CD4-positive, alpha-beta T cell treated with Interleukin-6 at 100 ng/mL for 8 hours (primary cell): ENCODE data around the gene TFDP3.

Experiments used
- DNase-seq: peaks from one replicate; pipeline ENCODE4 v3.0.0-alpha.2; 2020; ENCODE audit warnings: mixed read lengths, low spot score

TFDP3 gene

DNA sequence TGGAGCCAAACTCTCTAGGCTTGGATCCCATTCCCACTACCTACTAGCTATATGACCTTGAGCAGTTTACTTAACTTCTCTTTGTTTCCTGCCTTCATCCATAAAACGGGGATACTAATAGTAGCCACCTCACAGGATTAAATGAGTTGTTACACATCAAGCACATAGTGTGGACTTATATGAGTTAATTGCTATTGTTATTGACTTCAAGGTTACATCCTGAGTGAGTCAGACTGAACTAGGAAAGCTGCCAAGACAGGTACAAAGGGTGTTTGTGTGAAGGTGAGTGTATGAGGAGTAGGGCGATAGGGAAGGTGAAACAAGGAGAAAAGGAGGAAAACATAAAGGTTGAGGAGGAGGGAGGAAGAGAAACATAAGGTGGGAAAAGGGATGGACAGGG lies 32.2 kb downstream of the TFDP3 start:
- no peak for DNase-seq

DNA sequence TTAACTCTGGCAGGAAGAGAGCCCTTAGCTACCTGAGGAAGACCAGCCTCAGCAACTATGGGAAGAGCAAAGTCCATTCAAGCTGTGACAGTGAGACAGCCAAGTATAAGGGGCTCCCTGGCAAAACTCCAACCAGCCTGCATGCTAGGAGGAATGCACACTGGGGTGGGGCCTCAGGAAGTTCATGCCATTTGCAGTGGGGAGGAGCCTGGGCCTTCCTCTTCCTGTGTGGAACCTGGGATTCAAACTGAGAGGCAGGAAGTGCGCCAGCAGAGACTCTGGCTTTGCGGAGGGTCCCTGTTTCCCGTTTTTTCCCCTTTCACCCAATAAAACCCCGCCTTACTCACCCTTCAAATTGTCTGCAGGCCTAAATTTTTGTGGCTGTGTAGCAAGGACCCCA lies 33.0 kb downstream of the TFDP3 start:
- no peak for DNase-seq

DNA sequence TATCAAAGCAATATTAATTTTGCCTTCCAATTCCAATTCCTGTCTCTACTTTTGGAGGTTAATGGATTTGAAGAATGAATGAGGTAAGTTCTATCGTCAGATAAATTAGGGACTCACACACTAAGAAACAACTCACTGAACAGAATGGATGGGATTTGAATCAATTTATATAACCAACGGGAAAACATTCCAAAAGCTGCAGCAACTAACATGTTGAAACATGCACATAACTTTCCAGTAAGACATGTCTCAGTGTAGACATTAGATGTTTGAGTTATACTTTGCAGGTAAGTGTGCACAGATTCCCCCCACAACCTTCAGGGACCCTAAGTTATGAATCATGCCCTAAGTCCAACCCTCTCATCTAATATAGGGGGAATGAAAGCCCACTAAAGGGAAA lies 34.3 kb downstream of the TFDP3 start:
- no peak for DNase-seq

DNA sequence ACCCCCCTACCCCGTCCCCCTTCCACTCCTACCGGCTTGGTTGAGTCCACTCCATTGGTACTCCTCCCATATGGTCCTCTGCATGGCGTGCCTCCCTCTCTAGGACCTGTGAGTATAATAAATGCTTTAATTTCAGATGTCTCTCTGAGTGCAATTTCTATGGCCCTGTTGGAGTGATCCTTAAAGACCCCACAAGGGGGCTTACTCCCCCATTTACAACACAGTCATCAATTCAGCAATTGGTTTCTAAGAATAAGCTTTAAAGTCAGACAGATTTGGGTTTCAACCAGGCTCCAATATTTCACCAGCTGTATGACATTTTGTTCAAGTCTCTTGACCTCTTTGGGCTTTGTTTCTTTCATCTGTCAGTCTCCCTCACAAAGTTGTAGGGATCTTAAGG lies 38.7 kb downstream of the TFDP3 start:
- DNase-seq, result no peak

DNA sequence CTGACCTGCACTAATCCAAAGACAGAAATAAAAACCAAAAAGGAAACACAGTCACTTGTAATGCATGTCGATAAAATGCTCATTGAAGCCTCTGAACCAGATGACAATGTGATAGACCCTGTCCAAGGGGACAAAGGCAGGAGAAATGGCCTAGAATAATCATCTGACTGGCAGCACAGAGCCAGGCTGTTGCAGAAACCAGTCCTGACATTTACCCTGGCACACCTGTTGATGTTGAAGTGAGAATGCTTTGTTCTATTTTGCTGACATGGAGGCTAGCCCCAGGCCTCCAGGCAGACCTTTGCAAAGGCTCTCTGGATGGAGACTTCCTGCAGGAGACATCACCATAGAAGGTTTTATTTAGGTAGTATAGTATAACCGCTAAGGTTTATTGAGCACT lies 41.0 kb downstream of the TFDP3 start:
- no peak for DNase-seq

DNA sequence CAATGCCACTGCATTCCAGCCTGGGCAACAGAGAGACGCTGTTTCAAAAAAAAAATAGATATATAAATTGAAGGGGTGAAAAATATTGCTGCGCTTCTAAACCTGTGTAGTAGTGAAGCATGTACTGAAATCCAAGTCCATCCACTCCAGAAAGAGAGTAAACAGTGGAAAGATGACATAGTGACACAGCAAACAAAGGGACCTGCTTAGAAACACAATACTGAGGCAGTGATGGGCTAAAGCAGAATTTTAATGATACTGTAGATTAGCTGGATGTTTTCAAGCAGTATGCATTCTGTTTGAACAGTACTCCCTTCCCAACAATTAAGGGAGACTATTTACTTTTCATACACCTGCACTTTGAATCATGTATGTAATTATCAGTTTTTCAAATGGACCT lies 42.5 kb downstream of the TFDP3 start:
- DNase-seq, result no peak

DNA sequence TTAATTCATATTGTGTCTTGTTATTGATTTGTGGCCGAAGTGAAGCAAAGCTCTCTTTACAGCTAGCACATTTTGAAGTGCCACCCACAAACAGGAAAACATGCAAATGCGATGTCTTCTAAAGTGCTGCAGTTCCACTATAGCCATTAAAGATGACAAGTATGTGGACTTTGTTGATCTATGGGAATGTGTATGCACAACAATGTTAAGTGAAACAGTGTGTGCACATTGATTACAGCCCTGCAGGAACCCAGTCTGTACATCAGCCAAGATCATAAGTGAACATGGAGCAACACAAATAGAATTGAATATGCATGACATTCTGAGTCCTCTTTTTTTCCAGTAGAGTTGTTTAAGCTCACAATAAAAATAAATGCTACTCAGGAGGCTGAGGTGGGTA lies 43.0 kb downstream of the TFDP3 start:
- no peak for DNase-seq

DNA sequence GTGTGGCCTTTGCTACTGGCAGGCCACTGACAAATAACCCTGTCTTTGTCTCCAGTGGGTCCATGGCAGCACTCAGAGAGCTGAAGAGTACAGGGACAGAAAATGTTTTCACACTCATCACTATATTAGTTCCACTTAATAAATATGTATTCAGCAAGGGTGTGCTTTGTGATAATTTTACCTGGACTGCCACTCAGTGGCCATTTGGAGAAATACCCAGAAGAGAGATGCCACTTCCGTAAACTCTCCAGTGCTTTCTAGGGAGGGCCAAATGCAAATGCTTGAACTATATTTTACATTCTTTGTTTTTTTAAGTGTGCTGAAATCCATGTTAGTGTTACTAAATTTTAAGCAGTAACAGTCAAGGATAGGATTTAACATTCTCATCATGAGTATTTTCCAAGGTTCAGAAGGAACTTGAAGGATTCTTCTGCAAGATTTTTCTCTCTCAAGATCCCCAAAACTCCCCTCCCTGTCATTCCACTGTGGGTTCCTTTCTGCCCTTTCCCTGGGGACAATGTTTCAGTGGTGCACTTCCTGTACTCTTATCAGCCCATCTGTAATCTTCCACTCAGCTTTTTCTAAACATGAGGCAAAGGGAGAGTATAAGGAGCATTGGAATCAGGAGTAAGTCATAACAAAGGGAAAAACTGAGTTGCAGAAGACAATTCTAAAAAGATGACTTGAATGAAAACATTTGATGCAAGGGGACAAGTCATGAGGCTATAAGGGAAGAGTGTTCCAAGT lies 46.0 kb downstream of the TFDP3 start:
- no peak for DNase-seq
